ENCODE measurements around the gene NUDT22.

Gene NUDT22

DNA sequence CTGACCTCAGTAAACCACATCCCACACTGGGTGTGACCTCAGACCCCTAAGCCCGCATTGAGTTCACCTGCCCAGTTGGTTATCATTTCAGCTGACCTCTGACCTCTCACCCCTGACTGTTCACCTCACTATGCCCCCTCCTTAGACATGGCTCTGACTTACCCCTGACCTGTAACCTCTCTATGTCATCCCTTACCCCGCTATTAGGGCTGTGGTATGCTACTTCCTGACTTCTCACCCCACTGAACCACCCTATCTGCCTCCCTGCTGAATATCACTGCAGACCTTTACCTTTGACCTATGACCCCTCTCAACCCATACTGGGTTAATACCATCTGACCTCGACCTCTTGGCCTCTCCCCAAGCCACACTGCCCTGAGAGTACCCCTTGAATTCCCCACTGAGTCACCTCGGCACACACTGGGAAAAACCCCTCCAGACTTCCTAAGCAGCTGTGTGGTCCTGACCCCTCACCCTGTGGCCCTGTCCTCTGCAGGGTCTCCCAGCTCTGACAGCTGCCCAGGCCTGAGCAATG lies 33.5 kb downstream of the NUDT22 start:
- no peak for TF ChIP-seq CTCF (IDR thresholded peaks at IDR 0.05; ENCODE audit: insufficient read depth, missing control alignments)
- DNase-seq (ENCODE audit: insufficient read length, low spot score) (no peak), FAIRE-seq (no peak)

GRCh38 chr11:64260147-64260708 lies 34.2 kb downstream of the NUDT22 start:
- no peak for DNase-seq (ENCODE audit: insufficient read length, low spot score)
- TF ChIP-seq CTCF (IDR thresholded peaks at IDR 0.05; ENCODE audit: insufficient read depth, missing control alignments), result no peak
- no peak for FAIRE-seq

- FAIRE-seq, result no peak
- DNase-seq (ENCODE audit: insufficient read length, low spot score), result no peak
- no peak for TF ChIP-seq CTCF (IDR thresholded peaks at IDR 0.05; ENCODE audit: insufficient read depth, missing control alignments)
These were observed 35.5 kb downstream of the NUDT22 start for GRCh38 chr11:64261556-64262080.

- FAIRE-seq, result no peak
- no peak for DNase-seq (ENCODE audit: insufficient read length, low spot score)
- no peak for TF ChIP-seq CTCF (IDR thresholded peaks at IDR 0.05; ENCODE audit: insufficient read depth, missing control alignments)
These were observed 36.4 kb downstream of the NUDT22 start for GRCh38 chr11:64262271-64263002.

- DNase-seq (ENCODE audit: insufficient read length, low spot score), result no peak
- no peak for TF ChIP-seq CTCF (IDR thresholded peaks at IDR 0.05; ENCODE audit: insufficient read depth, missing control alignments)
- FAIRE-seq, result no peak
These were observed 37.2 kb downstream of the NUDT22 start for GRCh38 chr11:64263021-64263946.

DNA sequence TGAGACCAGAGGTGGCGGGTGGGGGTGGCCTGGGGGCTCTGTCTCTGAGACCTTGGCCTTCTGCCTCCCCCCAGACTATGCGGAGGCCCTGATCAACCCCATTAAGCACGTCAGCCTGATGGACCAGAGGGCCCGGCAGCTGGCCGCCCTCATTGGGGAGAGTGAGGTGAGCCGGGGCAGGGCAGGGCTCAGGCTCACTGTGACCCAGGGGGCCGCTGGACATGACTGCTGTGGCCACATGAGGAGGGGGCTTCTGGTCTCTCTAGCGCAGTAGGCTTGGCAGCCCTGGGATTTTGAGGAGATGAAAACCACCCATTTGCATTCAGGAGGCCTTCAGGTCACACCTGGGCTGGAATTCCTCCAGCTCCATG lies 37.9 kb downstream of the NUDT22 start:
- DNase-seq (ENCODE audit: insufficient read length, low spot score) (no peak), FAIRE-seq (no peak)
- no peak for TF ChIP-seq CTCF (IDR thresholded peaks at IDR 0.05; ENCODE audit: insufficient read depth, missing control alignments)

Data from D721Med (cell line).